AG04450 (cell line): ENCODE measurements around the gene ARID3A. TPM values are rescaled to one million over a fixed set of nuclear protein-coding genes. Genes with fewer than 3 reads are reported as not detected.

ENCODE experiments used
- CTCF ChIA-PET: fragments of 300-600, 350-600 bp; formaldehyde crosslinking; extraction: SDS; loops from one replicate; lab custom pipeline; 2022; ENCODE audit warnings: antibody characterized with exemption, inconsistent platforms; lab: Charles Lee
- POLR2A ChIA-PET: fragments of 350-600 bp; formaldehyde crosslinking; extraction: SDS; loops from one replicate; lab custom pipeline; 2021; ENCODE audit warnings: antibody characterized with exemption, inconsistent platforms; lab: Yijun Ruan, JAX
- DNase-seq: peaks from one replicate; pipeline ENCODE4 v3.0.0-alpha.2; 2011; ENCODE audit warnings: low read depth, low spot score
- H3K27ac ChIP-seq: one replicate; pipeline ENCODE4 v1.5.1; 2012; ENCODE audit warnings: low read depth, low read length, control low read depth
- H3K27me3 ChIP-seq: one replicate; pipeline ENCODE4 v1.6.0; 2012; ENCODE audit warnings: low read length; ENCODE audit not compliant: control insufficient read depth, insufficient read depth
- H3K4me3 ChIP-seq: 2 replicates; pipeline ENCODE4 v1.5.1; 2011; ENCODE audit warnings: mild to moderate bottlenecking, low read depth, low read length, control low read depth
- H3K9me3 ChIP-seq: 2 replicates; pipeline ENCODE4 v1.5.1; 2012; ENCODE audit warnings: low read length; ENCODE audit not compliant: control insufficient read depth, insufficient read depth
- CTCF ChIP-seq: IDR thresholded peaks from 2 replicates; pipeline ENCODE4 v1.5.1; 2011; ENCODE audit warnings: low read depth, low read length, control low read depth, inconsistent platforms
- polyA plus RNA-seq: library from polyadenylated mRNA; depleted of rRNA; stranded (reverse); fragments of >200 nt; gene quantifications from 2 replicates; pipeline ENCODE4 v1.2.3, GENCODE V29; 2011

The ARID3A gene
- polyA plus RNA-seq, 1 experiment = 7.6 TPM

- no peak overlapping the region for H3K4me3 ChIP-seq
- DNase-seq = no peak
- H3K9me3 ChIP-seq = peaks cover 3% of the 10 kb centered on the region; the same call in 1 of the 2 replicates
- POLR2A ChIA-PET = no interaction called here
- CTCF ChIA-PET = interaction anchor here (0.6 kb wide), 1 partner anchor 177 kb away, joined by 3 read pairs; no protein-coding TSS in a partner anchor
- no peaks in the 10 kb centered on the region for H3K27me3 ChIP-seq
- no peak for TF ChIP-seq CTCF
- no peak overlapping the region for H3K27ac ChIP-seq
Observed at GRCh38 chr19:947707-948539, 22.1 kb downstream of the ARID3A start.

GRCh38 chr19:948842-949496 lies 23.1 kb downstream of the ARID3A start:
- Histone ChIP-seq H3K4me3 (no peak overlapping the region), H3K27ac (no peak overlapping the region), H3K9me3 (no peaks in the 10 kb centered on the region; the same call in 1 of the 2 replicates), H3K27me3 (no peaks in the 10 kb centered on the region)
- no peak for TF ChIP-seq CTCF
- no peak for DNase-seq
- POLR2A ChIA-PET = no interaction called here
- CTCF ChIA-PET = no interaction called here

DNA sequence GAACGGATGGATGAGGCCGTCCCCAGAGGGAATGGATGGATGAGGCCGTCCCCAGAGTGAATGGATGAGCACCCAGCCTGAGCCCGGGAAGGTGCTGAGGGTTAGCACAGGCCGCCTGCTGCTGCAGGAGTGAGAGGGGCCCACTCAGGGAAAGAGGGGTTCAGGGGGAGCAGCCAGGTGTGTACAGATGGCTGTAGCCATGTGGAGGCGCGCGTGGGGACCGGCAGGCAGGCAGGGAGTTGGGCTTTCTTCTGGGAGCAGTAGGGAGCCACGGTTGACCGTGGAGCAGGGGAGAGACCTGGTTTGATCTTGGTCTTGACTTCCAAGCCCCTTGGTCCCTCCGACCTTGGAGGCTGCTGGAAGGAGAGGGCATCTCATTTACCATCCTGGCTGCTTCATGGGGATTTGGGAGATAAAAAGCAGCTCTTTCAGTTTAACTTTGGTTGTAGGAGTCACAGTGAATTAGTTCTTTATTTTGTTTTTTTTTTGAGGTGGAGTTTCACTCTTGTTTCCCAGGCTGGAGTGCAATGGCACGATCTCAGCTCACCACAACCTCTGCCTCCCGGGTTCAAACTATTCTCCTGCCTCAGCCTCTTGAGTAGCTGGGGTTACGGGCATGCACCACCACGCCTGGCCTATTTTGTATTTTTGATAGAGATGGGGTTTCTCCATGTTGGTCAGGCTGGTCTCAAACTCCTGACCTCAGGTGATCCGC lies 24.7 kb downstream of the ARID3A start:
- ChIA-PET CTCF (interaction anchor here (0.6 kb wide), 2 partner anchors 28 to 37 kb away, joined by 3 to 7 read pairs; no protein-coding TSS in a partner anchor), POLR2A (interaction anchor here (0.7 kb wide), 1 partner anchor 51 kb away, joined by 4 read pairs; no protein-coding TSS in a partner anchor)
- Histone ChIP-seq H3K9me3 (no peaks in the 10 kb centered on the region; the same call in 1 of the 2 replicates), H3K27ac (no peak overlapping the region), H3K4me3 (no peak overlapping the region), H3K27me3 (no peaks in the 10 kb centered on the region)
- DNase-seq = no peak
- no peak for TF ChIP-seq CTCF

GRCh38 chr19:952049-952679 lies 26.3 kb downstream of the ARID3A start:
- CTCF ChIA-PET = no interaction called here
- no peak overlapping the region for H3K4me3 ChIP-seq

More at GRCh38 chr19:952049-952679, 26.3 kb downstream of the ARID3A start:
- H3K27ac ChIP-seq = peak overlapping the region; percentile 82
- H3K27me3 ChIP-seq = no peaks in the 10 kb centered on the region
- H3K9me3 ChIP-seq = no peaks in the 10 kb centered on the region; the same call in 1 of the 2 replicates
- DNase-seq = no peak
- POLR2A ChIA-PET = interaction anchor here (0.6 kb wide), 1 partner anchor 10 kb away, joined by 9 read pairs; no protein-coding TSS in a partner anchor
- no peak for TF ChIP-seq CTCF
